ENCODE measurements around the gene SEC24D.

DNA sequence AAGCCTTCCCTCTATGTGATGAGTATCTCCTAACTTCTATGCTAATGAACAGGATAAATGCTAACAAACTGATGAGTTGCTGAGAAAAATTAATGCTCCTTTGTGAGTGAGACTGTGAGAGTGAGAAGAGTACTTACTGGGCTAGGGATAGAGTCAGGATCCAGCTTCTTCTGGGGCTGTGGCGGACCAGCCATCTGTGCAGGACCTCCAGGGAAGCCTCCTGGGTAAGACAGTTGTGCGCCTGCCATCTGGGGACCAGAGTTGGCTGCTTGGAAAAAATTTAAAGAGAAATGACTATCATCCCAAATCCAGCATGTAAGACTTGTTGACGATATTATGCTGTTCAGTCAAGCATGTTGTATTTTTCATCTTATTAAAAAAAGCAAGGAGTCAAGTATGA lies 21.0 kb downstream of the SEC24D start:
- TF ChIP-seq, protein P1, sequence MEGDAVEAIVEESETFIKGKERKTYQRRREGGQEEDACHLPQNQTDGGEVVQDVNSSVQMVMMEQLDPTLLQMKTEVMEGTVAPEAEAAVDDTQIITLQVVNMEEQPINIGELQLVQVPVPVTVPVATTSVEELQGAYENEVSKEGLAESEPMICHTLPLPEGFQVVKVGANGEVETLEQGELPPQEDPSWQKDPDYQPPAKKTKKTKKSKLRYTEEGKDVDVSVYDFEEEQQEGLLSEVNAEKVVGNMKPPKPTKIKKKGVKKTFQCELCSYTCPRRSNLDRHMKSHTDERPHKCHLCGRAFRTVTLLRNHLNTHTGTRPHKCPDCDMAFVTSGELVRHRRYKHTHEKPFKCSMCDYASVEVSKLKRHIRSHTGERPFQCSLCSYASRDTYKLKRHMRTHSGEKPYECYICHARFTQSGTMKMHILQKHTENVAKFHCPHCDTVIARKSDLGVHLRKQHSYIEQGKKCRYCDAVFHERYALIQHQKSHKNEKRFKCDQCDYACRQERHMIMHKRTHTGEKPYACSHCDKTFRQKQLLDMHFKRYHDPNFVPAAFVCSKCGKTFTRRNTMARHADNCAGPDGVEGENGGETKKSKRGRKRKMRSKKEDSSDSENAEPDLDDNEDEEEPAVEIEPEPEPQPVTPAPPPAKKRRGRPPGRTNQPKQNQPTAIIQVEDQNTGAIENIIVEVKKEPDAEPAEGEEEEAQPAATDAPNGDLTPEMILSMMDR (IDR thresholded peaks at IDR 0.05; ENCODE audit: insufficient read depth, low read length, poor library complexity, severe bottlenecking): no peak
- no peak for TF ChIP-seq EZH2phosphoT487 (conservative IDR thresholded peaks at IDR 0.05; ENCODE audit: low read length)

All from SU-DHL-6 (cell line).